GM23338 (cell line): Measurements from ENCODE around the gene DAB2.

Experiments
- CREB1 ChIP-seq: fragments of 250-450 bp; sonication (Bioruptor Pico); IDR thresholded peaks from 2 replicates; pipeline ENCODE4 v1.5.0; 2020; ENCODE audit warnings: low read depth, mild to moderate bottlenecking, moderate library complexity
- EZH2 ChIP-seq: fragments of 200-600 bp; sonication (generic); IDR thresholded peaks from one replicate; pipeline ENCODE4 v1.8.0; 2017; ENCODE audit warnings: antibody characterized with exemption, mild to moderate bottlenecking, low read depth; ENCODE audit not compliant: unreplicated experiment
- EZH2phosphoT487 ChIP-seq: fragments of 200-600 bp; sonication (generic); IDR thresholded peaks from one replicate; pipeline ENCODE4 v1.8.1; 2018; ENCODE audit warnings: antibody characterized with exemption; ENCODE audit not compliant: unreplicated experiment
- POLR2AphosphoS5 ChIP-seq: IDR thresholded peaks from 2 replicates; pipeline ENCODE4 v1.6.1; 2016; ENCODE audit warnings: antibody characterized with exemption, low read depth
- ZNF331 ChIP-seq: fragments of 250-450 bp; sonication (Bioruptor Pico); IDR thresholded peaks from 2 replicates; pipeline ENCODE4 v1.5.0; 2020; ENCODE audit warnings: low read depth, mild to moderate bottlenecking, moderate library complexity
- TF ChIP-seq, protein P1 (sequence below), 2 experiments: fragments of 200-600 bp in 1 of 2; sonication (generic) in 1 of 2; conservative IDR thresholded peaks; 2 replicates each; pipeline versions ENCODE4 v1.5.1 to v1.6.1; 2016 to 2017; ENCODE audit warnings: antibody characterized with exemption in 2 of 2, low read depth in 2 of 2, mild to moderate bottlenecking in 2 of 2, moderate library complexity in 1 of 2
- TF ChIP-seq, protein P2 (sequence below): IDR thresholded peaks from one replicate; pipeline ENCODE4 v1.6.1; 2018; ENCODE audit warnings: antibody characterized with exemption; ENCODE audit not compliant: unreplicated experiment

DNA sequence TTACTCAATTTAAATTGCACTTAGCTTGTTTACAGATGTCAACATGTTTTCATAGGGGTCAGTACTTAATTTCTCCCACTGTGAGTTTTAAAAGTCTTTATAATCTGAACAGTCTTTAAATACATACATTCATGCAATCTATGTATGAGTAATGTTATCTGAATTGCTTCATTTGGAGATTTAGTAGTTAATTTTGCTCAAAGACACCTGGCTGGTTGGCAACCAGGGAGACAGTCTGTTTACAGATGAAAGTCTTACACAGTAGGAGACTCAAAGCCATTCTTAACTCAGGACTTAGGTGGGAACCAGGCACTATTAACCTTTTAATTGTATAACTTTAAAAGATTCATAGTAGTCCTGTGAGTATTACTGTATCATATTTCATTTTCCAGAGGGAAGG lies 29.3 kb downstream of the DAB2 start:
- TF ChIP-seq POLR2AphosphoS5, result no peak
- TF ChIP-seq EZH2, result no peak
- TF ChIP-seq, protein P1, sequence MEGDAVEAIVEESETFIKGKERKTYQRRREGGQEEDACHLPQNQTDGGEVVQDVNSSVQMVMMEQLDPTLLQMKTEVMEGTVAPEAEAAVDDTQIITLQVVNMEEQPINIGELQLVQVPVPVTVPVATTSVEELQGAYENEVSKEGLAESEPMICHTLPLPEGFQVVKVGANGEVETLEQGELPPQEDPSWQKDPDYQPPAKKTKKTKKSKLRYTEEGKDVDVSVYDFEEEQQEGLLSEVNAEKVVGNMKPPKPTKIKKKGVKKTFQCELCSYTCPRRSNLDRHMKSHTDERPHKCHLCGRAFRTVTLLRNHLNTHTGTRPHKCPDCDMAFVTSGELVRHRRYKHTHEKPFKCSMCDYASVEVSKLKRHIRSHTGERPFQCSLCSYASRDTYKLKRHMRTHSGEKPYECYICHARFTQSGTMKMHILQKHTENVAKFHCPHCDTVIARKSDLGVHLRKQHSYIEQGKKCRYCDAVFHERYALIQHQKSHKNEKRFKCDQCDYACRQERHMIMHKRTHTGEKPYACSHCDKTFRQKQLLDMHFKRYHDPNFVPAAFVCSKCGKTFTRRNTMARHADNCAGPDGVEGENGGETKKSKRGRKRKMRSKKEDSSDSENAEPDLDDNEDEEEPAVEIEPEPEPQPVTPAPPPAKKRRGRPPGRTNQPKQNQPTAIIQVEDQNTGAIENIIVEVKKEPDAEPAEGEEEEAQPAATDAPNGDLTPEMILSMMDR (conservative IDR thresholded peaks at IDR 0.05; ENCODE audit: low read depth in 2 of 2), result no peak
- TF ChIP-seq, protein P2, sequence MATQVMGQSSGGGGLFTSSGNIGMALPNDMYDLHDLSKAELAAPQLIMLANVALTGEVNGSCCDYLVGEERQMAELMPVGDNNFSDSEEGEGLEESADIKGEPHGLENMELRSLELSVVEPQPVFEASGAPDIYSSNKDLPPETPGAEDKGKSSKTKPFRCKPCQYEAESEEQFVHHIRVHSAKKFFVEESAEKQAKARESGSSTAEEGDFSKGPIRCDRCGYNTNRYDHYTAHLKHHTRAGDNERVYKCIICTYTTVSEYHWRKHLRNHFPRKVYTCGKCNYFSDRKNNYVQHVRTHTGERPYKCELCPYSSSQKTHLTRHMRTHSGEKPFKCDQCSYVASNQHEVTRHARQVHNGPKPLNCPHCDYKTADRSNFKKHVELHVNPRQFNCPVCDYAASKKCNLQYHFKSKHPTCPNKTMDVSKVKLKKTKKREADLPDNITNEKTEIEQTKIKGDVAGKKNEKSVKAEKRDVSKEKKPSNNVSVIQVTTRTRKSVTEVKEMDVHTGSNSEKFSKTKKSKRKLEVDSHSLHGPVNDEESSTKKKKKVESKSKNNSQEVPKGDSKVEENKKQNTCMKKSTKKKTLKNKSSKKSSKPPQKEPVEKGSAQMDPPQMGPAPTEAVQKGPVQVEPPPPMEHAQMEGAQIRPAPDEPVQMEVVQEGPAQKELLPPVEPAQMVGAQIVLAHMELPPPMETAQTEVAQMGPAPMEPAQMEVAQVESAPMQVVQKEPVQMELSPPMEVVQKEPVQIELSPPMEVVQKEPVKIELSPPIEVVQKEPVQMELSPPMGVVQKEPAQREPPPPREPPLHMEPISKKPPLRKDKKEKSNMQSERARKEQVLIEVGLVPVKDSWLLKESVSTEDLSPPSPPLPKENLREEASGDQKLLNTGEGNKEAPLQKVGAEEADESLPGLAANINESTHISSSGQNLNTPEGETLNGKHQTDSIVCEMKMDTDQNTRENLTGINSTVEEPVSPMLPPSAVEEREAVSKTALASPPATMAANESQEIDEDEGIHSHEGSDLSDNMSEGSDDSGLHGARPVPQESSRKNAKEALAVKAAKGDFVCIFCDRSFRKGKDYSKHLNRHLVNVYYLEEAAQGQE, result no peak
- no peak for TF ChIP-seq EZH2phosphoT487
- no peak for TF ChIP-seq ZNF331 (CRISPR knock-in tag)
- no peak for TF ChIP-seq CREB1 (CRISPR knock-in tag)
